A204.1 (cell line): Measurements from ENCODE around the gene SLC35E1.
"Not testable (repeated sequence)": the region's sequence is repeated elsewhere in the genome, so short reads cannot be mapped to it uniquely, and the experiment has no call there.

Experiments
- FAIRE-seq: peaks from 2 replicates; lab custom pipeline; 2012; peaks lifted over from hg19 to GRCh38; lab: Jason Lieb, UNC

Gene SLC35E1

GRCh38 chr19:16520986-16521624, 51.1 kb downstream of the SLC35E1 start:
- FAIRE-seq = no peak

DNA sequence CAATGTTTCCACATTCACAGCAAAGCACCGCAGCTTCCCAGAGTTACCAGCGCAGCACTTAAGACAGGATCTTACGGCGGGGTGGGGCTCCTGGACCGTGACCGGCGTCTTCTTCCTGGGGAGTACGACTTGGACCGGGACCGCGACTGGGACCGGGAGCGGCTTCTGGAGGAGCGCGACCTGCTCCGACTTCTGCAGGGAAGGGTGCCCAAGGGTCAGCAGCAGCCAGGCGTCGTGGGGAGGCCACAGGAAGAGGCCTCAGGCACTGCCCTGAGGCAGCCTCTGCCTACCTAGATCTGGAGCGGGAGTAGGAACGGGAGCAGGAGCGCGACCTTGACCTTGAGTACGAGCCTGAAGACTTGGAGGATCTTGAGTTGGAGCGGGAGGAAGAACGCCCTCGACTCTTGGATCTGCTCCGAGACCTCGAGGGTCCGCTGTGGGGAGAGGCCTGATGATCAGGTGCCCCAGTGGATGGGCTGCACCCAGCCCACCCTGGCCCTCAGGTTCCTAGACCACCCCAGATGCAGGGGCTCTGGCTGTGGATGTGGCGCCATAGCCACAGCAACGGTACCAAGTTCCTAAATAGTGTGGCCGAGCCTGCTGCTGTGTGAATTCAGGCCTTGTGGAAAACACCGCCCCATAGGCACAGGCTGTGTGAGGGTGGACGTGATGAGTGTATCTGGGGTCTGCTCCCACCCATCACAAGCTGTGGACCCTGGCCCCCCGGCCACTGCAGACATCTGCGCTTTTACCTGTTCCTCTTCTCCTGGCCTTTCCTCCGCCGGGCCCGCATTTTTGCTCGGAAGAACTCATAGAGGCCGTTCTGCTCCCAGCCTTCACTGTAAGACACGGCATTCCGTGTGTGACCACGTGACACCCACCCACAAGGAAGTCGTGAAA, 51.9 kb downstream of the SLC35E1 start:
- FAIRE-seq = no peak

- FAIRE-seq = no peak
Observed at GRCh38 chr19:16519230-16519687, 53.0 kb downstream of the SLC35E1 start.

GRCh38 chr19:16518483-16519229, 53.6 kb downstream of the SLC35E1 start:
- no peak for FAIRE-seq

- FAIRE-seq = no peak
Observed at GRCh38 chr19:16518061-16518460, 54.2 kb downstream of the SLC35E1 start.

- no peak for FAIRE-seq
Observed at GRCh38 chr19:16516923-16517610, 55.1 kb downstream of the SLC35E1 start.

DNA sequence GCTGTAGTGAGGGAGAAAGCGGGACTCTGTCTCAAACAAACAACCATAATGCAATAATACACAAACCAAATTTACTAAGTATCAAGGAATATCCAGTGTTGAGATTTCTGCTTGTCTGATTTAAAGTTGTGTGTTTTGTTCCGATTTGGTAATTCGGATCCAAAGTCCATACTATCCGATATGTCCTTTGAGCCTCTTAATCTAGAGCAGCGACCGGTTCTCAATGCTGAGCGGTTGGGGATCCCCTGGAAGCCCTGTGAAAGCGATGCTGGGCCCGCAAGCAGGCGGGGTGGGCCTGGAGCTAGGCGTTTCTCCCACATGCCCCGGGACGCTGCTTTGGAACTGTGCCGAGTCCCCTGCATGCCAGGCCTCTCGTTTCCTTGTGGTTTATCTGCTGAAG, 55.8 kb downstream of the SLC35E1 start:
- FAIRE-seq = no peak

DNA sequence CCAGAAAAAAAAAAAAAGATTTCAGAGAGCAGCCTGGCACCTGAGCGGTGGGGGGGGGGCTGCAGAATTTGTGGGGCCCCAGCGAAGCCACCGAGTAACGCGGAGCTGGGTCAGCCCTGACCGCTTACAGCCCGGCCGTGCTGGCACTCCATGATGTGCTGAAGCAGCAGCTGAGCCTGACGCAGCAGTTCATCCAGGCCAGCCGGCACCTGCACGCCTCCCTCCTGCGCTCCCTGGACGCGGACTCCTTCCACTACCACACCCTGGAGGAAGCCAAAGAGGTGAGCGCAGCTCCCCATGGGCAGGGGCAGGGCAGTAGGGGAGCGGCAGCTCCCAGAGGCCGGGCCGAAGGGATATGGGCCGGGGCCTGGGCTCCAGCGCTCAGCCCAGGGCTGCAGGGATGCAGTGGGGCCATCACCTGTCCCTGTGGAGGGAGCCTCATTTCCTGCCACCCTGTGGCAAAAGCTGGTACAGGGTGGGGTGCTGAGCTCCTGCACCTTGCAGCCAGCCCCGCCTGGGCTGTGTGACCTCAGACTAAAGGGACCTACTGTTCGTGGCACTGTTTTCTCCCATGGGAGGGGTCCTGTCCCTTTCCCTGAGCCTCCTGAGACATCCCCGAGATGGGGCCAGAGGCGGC, 57.7 kb downstream of the SLC35E1 start:
- FAIRE-seq = no peak

GRCh38 chr19:16512611-16513010, 59.6 kb downstream of the SLC35E1 start:
- FAIRE-seq = not testable (repeated sequence)

DNA sequence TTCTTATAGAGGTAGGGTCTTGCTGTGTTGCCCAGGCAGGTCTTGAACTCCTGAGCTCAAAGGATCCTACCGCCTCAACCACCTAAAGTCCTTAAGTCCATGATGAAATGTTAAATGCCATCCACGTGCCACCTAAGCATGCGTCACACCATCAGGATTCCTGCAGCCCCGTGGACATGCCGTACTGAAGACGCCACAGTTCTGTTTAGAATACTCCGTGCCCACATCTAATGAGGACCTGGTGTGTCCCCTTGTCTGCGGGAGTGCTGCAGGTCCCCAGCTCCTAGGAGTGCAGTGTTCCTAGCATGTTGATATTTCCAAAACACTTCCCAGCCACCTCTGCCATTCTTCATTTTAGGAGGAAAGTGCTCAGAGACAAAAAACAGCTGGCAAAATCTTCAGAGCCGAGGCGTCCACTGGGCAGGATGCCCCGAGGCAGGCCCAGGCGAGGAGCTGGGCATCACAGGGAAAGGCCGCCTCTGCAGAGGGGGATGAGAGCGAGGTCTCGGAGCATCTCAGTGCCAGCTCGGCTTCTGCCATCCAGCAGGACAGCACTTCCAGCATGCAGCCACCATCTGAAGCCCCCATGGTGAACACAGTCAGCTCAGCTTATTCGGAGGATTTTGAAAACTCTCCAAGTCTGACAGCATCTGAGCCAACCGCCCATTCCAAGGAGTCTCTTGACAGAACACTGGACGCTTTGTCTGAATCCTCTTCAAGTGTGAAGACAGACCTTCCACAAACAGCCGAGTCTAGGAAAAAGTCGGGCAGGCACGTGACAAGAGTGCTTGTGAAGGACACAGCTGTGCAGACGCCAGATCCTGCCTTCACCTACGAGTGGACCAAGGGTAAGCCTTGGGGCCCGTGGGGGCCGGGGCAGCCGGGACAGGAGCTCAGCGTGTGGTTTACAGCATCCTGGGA, 62.8 kb downstream of the SLC35E1 start:
- no peak for FAIRE-seq

GRCh38 chr19:16508546-16508945, 63.7 kb downstream of the SLC35E1 start:
- FAIRE-seq = no peak

- FAIRE-seq = no peak
Observed at GRCh38 chr19:16506961-16507360, 65.3 kb downstream of the SLC35E1 start.

DNA sequence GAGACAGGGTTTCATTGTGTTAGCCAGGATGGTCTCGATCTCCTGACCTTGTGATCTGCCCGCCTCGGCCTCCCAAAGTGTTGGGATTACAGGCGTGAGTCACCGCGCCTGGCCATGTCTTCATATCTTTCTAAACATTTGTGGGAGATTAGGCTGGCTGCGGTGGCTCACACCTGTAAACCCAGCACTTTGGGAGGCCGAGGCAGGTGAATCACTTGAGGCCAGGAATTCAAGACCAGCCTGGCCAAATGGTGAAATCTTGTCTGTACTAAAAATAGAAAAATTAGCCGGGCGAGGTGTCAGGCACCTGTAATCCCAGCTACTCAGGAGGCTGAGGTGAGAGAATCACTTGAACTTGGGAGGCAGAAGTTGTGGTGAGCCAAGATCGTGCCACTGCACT, 66.1 kb downstream of the SLC35E1 start:
- not testable (repeated sequence) for FAIRE-seq

- no peak for FAIRE-seq
Observed at GRCh38 chr19:16504271-16504670, 67.9 kb downstream of the SLC35E1 start.
